ENCODE data around the gene OCSTAMP. TPM values are rescaled to one million over a fixed set of nuclear protein-coding genes. Genes with fewer than 3 reads are reported as not detected.

Gene OCSTAMP
- total and polyA plus RNA-seq, 2 donors (not counting 3 experiments of a cell fraction or from before 2014, with no cell fraction given) = not detected

DNA sequence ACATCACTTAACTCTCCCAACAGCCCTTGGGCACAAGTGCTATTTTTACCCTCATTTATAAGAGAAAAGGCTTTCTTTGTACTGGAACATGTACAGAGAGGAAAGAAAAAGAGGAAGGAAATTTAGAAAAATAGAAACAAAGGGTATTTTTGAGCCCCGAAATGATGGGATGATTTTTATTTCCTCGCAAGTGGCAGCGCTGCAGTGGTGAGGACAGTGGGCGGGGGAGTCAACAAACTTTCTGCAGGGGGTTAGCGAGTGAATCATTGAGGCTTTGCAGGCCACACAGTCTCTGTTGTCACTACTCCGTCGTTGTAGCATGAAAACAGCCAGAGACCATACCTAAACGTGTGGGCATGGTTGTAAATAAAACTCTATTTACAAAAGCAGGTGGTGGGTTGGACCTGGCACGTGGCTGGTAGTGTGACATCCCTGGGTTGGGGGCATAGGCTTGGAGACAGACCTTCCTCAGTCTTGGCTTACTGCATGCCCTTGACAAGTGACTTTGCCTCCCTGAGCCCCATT lies 25.5 kb upstream of the OCSTAMP start:
- peaks cover 3% of the 10 kb centered on the region for H3K4me1 ChIP-seq (ENCODE audit: control insufficient read depth, extremely low read depth, insufficient read depth, low read length)
- H3K79me2 ChIP-seq (ENCODE audit: control insufficient read depth, insufficient read depth, low read length) = no peaks in the 10 kb centered on the region
- H3K9ac ChIP-seq (replicated peaks; ENCODE audit: extremely low read depth, insufficient read depth, low read length) = no peak overlapping the region
- no peak overlapping the region for H3K27ac ChIP-seq (ENCODE audit: insufficient read depth, low read depth, low read length)
- H3K4me3 ChIP-seq (replicated peaks in 1 of 3; ENCODE audit: insufficient read depth in 1 of 3, low read depth in 1 of 3, low read length in 3 of 3) = no peak overlapping the region
- no peak for FAIRE-seq
- no peaks in the 10 kb centered on the region for H3K36me3 ChIP-seq (ENCODE audit: control insufficient read depth in 2 of 2, extremely low read depth in 1 of 2, insufficient read depth in 2 of 2, low read length in 2 of 2)
- no TSS peak for BruUV-seq (replicated peaks)
- no peaks in the 10 kb centered on the region for H3K9me3 ChIP-seq (replicated peaks; ENCODE audit: control insufficient read depth, insufficient read depth, low read length)
- CTCF ChIA-PET = interaction anchor here (1.7 kb wide), 1 partner anchor 14 kb away, joined by 10 read pairs; no protein-coding TSS in a partner anchor
- H3K27me3 ChIP-seq (ENCODE audit: control insufficient read depth in 2 of 2, insufficient read depth in 2 of 2, low read length in 2 of 2) = no peaks in the 10 kb centered on the region
- no peaks in the 10 kb centered on the region for H4K20me1 ChIP-seq (replicated peaks; ENCODE audit: control insufficient read depth, extremely low read depth, insufficient read depth, low read length)
- TF ChIP-seq JUN (IDR thresholded peaks at IDR 0.05; ENCODE audit: borderline replicate concordance, insufficient read depth, insufficient read length, low read depth) = no peak
- TF ChIP-seq POLR2A (IDR thresholded peaks at IDR 0.05; ENCODE audit: low read depth, low read length) = no peak
- intact Hi-C loops (cut with micrococcal nuclease) (no loop called here), dilution Hi-C loops (cut with MboI; ENCODE audit: extremely low pct_ligation_motif_present, low sequenced_read_pairs) (no loop called here)
- POLR2A ChIA-PET = no interaction called here
- H3K4me2 ChIP-seq (ENCODE audit: insufficient read depth, low read length) = no peak overlapping the region
- H2AFZ ChIP-seq (ENCODE audit: low read depth, low read length) = no peak overlapping the region
- H3K9me1 ChIP-seq (replicated peaks; ENCODE audit: control insufficient read depth, extremely low read depth, insufficient read depth, low read length) = no peaks in the 10 kb centered on the region
- no peak for DNase-seq (ENCODE audit: low read depth, low spot score)

DNA sequence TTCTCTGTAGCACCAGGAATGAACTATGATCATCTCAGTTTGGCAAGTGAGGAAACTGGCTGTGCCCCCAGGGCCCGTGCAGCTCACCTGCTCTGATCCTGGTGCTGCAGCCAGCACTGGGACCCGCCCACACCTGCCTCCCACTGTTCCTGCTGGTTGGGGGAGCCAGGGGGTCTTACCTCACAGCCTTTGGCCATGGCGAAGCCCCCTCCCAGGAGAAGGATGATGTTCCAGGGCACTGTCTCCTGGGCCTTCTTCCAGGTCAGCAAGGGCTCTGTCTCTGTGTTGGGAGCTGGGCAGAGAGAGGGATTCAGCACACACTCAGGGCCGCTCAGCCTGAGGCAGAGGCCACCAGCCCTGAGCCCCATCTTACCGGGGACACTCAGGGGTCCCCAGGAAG lies 24.9 kb upstream of the OCSTAMP start:
- FAIRE-seq = no peak
- ChIA-PET CTCF (interaction anchor here (1.7 kb wide), 1 partner anchor 13 kb away, joined by 10 read pairs; no protein-coding TSS in a partner anchor), POLR2A (no interaction called here)
- no peaks in the 10 kb centered on the region for H3K27me3 ChIP-seq (ENCODE audit: control insufficient read depth in 2 of 2, insufficient read depth in 2 of 2, low read length in 2 of 2)
- BruUV-seq (replicated peaks) = no TSS peak
- H3K36me3 ChIP-seq (ENCODE audit: control insufficient read depth in 2 of 2, extremely low read depth in 1 of 2, insufficient read depth in 2 of 2, low read length in 2 of 2) = no peaks in the 10 kb centered on the region
- DNase-seq (ENCODE audit: low read depth, low spot score) = no peak
- no peaks in the 10 kb centered on the region for H4K20me1 ChIP-seq (replicated peaks; ENCODE audit: control insufficient read depth, extremely low read depth, insufficient read depth, low read length)
- TF ChIP-seq POLR2A (IDR thresholded peaks at IDR 0.05; ENCODE audit: low read depth, low read length) (no peak), FOS (IDR thresholded peaks at IDR 0.05; ENCODE audit: borderline replicate concordance, insufficient read depth, low read length) (no peak), JUN (IDR thresholded peaks at IDR 0.05; ENCODE audit: borderline replicate concordance, insufficient read depth, insufficient read length, low read depth) (no peak), POLR2AphosphoS5 (IDR thresholded peaks at IDR 0.05; ENCODE audit: insufficient read depth, low read depth, low read length) (no peak), GATA2 (IDR thresholded peaks at IDR 0.05; ENCODE audit: insufficient read depth, insufficient read length, low read depth, low read length) (no peak)
- TF ChIP-seq, protein P1, sequence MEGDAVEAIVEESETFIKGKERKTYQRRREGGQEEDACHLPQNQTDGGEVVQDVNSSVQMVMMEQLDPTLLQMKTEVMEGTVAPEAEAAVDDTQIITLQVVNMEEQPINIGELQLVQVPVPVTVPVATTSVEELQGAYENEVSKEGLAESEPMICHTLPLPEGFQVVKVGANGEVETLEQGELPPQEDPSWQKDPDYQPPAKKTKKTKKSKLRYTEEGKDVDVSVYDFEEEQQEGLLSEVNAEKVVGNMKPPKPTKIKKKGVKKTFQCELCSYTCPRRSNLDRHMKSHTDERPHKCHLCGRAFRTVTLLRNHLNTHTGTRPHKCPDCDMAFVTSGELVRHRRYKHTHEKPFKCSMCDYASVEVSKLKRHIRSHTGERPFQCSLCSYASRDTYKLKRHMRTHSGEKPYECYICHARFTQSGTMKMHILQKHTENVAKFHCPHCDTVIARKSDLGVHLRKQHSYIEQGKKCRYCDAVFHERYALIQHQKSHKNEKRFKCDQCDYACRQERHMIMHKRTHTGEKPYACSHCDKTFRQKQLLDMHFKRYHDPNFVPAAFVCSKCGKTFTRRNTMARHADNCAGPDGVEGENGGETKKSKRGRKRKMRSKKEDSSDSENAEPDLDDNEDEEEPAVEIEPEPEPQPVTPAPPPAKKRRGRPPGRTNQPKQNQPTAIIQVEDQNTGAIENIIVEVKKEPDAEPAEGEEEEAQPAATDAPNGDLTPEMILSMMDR (IDR thresholded peaks at IDR 0.05; ENCODE audit: extremely low read depth in 1 of 2, insufficient read depth in 1 of 2, low read depth in 1 of 2, low read length in 2 of 2) = no peak
- intact Hi-C loops (cut with micrococcal nuclease) (no loop called here), dilution Hi-C loops (cut with MboI; ENCODE audit: extremely low pct_ligation_motif_present, low sequenced_read_pairs) (no loop called here)
- no peak overlapping the region for H3K4me3 ChIP-seq (replicated peaks in 1 of 3; ENCODE audit: insufficient read depth in 1 of 3, low read depth in 1 of 3, low read length in 3 of 3)
- peaks cover 3% of the 10 kb centered on the region for H3K4me1 ChIP-seq (ENCODE audit: control insufficient read depth, extremely low read depth, insufficient read depth, low read length)
- H3K4me2 ChIP-seq (ENCODE audit: insufficient read depth, low read length) = no peak overlapping the region
- no peak overlapping the region for H2AFZ ChIP-seq (ENCODE audit: low read depth, low read length)
- no peaks in the 10 kb centered on the region for H3K9me1 ChIP-seq (replicated peaks; ENCODE audit: control insufficient read depth, extremely low read depth, insufficient read depth, low read length)
- no peak overlapping the region for H3K27ac ChIP-seq (ENCODE audit: insufficient read depth, low read depth, low read length)
- no peaks in the 10 kb centered on the region for H3K79me2 ChIP-seq (ENCODE audit: control insufficient read depth, insufficient read depth, low read length)
- H3K9me3 ChIP-seq (replicated peaks; ENCODE audit: control insufficient read depth, insufficient read depth, low read length) = no peaks in the 10 kb centered on the region
- H3K9ac ChIP-seq (replicated peaks; ENCODE audit: extremely low read depth, insufficient read depth, low read length) = no peak overlapping the region

All from endothelial cell of umbilical vein (primary cell).